Thoracic aorta (tissue), 2 donors: Measurements from ENCODE around the gene TUBAL3. TPM values are rescaled to one million over a fixed set of nuclear protein-coding genes. Genes with fewer than 3 reads are reported as not detected.

Source experiments
- ATAC-seq: fragments of 150-250 bp; one replicate; pipeline ENCODE4 v1.8.0; 2017; ENCODE audit warnings: low read depth; ENCODE audit not compliant: insufficient number of reproducible peaks, low FRiP score
- DNase-seq: peaks from one replicate; pipeline ENCODE4 v3.0.0-alpha.2; 2020; ENCODE audit warnings: low spot score
- H3K27ac ChIP-seq, 2 donors: fragments of 200-600 bp; sonication (generic); 1 replicate in 1 of 2; 2 replicates in 1 of 2; pipeline ENCODE4 v1.5.1; 2016; ENCODE audit warnings: mild to moderate bottlenecking in 2 of 2, moderate library complexity in 2 of 2
- H3K27me3 ChIP-seq: fragments of 200-600 bp; sonication (generic); replicated peaks from 2 replicates; pipeline ENCODE4 v1.6.0; 2016; ENCODE audit warnings: mild to moderate bottlenecking; ENCODE audit not compliant: insufficient read depth
- H3K36me3 ChIP-seq: fragments of 200-600 bp; sonication (generic); one replicate; pipeline ENCODE4 v1.5.1; 2016
- H3K4me1 ChIP-seq, 2 donors: fragments of 200-600 bp; sonication (generic); 1 replicate in 1 of 2; 2 replicates in 1 of 2; pipeline versions ENCODE4 v1.5.1 to v1.6.0; 2016; ENCODE audit warnings: low read depth in 2 of 2, mild to moderate bottlenecking in 1 of 2; ENCODE audit not compliant: control insufficient read depth in 1 of 2
- H3K4me3 ChIP-seq: fragments of 200-600 bp; sonication (generic); 2 replicates; pipeline ENCODE4 v1.5.1; 2016; ENCODE audit warnings: mild to moderate bottlenecking
- H3K9me3 ChIP-seq: fragments of 200-600 bp; sonication (generic); 2 replicates; pipeline ENCODE4 v1.5.1; 2016
- CTCF ChIP-seq: fragments of 200-600 bp; sonication (generic); IDR thresholded peaks from one replicate; pipeline ENCODE4 v1.5.1; 2019; ENCODE audit warnings: antibody characterized with exemption
- total RNA-seq, 2 donors: library from RNA; depleted of rRNA; stranded (reverse); fragments of >200 nt; gene quantifications; one replicate each; pipeline versions ENCODE4 v1.1.0 to v1.2.3, GENCODE V29; 2016

TUBAL3 gene
- total RNA-seq, 2 donors from 2014 or later, result not detected

- H3K9me3 ChIP-seq, result no peaks in the 10 kb centered on the region
- H3K36me3 ChIP-seq, result no peaks in the 10 kb centered on the region
- ATAC-seq (no peak), DNase-seq (no peak)
- TF ChIP-seq CTCF, result no peak
- H3K4me1 ChIP-seq, result peaks cover 20 to 46% of the 10 kb centered on the region in 2 donors
- no peak overlapping the region for H3K4me3 ChIP-seq
- H3K27me3 ChIP-seq, result no peaks in the 10 kb centered on the region
- H3K27ac ChIP-seq, result no peak overlapping the region
Observed at GRCh38 chr10:5440206-5440605, 35.6 kb upstream of the TUBAL3 start.

GRCh38 chr10:5435328-5435727 lies 30.7 kb upstream of the TUBAL3 start:
- H3K27ac ChIP-seq, result no peak overlapping the region
- H3K27me3 ChIP-seq, result no peaks in the 10 kb centered on the region
- peaks cover 4% of the 10 kb centered on the region for H3K36me3 ChIP-seq
- no peak for TF ChIP-seq CTCF
- ATAC-seq (no peak), DNase-seq (no peak)
- no peaks in the 10 kb centered on the region for H3K9me3 ChIP-seq
- H3K4me3 ChIP-seq, result no peak overlapping the region
- peaks cover 24 to 38% of the 10 kb centered on the region in 2 donors for H3K4me1 ChIP-seq

GRCh38 chr10:5434017-5434753 lies 29.6 kb upstream of the TUBAL3 start:
- DNase-seq (no peak), ATAC-seq (no peak)
- H3K4me1 ChIP-seq, result peaks cover 34 to 49% of the 10 kb centered on the region in 2 donors
- H3K27ac ChIP-seq, result peak overlapping the region; percentile 4 to 62
- TF ChIP-seq CTCF, result peak; percentile 63
- no peaks in the 10 kb centered on the region for H3K27me3 ChIP-seq
- H3K4me3 ChIP-seq, result peak overlapping the region; percentile 9
- H3K9me3 ChIP-seq, result no peaks in the 10 kb centered on the region
- peaks cover 4% of the 10 kb centered on the region for H3K36me3 ChIP-seq

GRCh38 chr10:5433182-5433581 lies 28.6 kb upstream of the TUBAL3 start:
- H3K27ac ChIP-seq, result peak overlapping the region in 1 of 2 donors; percentile 24
- no peak for ATAC-seq
- TF ChIP-seq CTCF, result no peak

GRCh38 chr10:5428133-5428532 lies 23.5 kb upstream of the TUBAL3 start:
- no peak for DNase-seq
- no peaks in the 10 kb centered on the region for H3K9me3 ChIP-seq
- peaks cover 68 to 72% of the 10 kb centered on the region in 2 donors for H3K4me1 ChIP-seq
- no peak for TF ChIP-seq CTCF
- ATAC-seq, result no peak
- peak overlapping the region; percentile 67 to 87 for H3K27ac ChIP-seq
- H3K4me3 ChIP-seq, result peak overlapping the region; percentile 7
- peaks cover 4% of the 10 kb centered on the region for H3K36me3 ChIP-seq
- H3K27me3 ChIP-seq, result no peaks in the 10 kb centered on the region

More at GRCh38 chr10:5433182-5433581, 28.6 kb upstream of the TUBAL3 start:
- no peak overlapping the region for H3K4me3 ChIP-seq
- no peaks in the 10 kb centered on the region for H3K9me3 ChIP-seq
- peaks cover 37 to 59% of the 10 kb centered on the region in 2 donors for H3K4me1 ChIP-seq
- H3K27me3 ChIP-seq, result no peaks in the 10 kb centered on the region
- H3K36me3 ChIP-seq, result peaks cover 4% of the 10 kb centered on the region
- no peak for DNase-seq
